HL-60 (cell line): Measurements from ENCODE around the gene CORO1A.

ENCODE experiments used
- GABPA ChIP-seq: IDR thresholded peaks from 2 replicates; pipeline ENCODE4 v1.6.1; 2012; ENCODE audit warnings: low read depth
- POLR2AphosphoS5 ChIP-seq: IDR thresholded peaks from 2 replicates; pipeline ENCODE4 v1.6.1; 2012; ENCODE audit warnings: low read depth
- REST ChIP-seq: IDR thresholded peaks from 2 replicates; pipeline ENCODE4 v1.6.1; 2012; ENCODE audit warnings: low read depth; ENCODE audit not compliant: insufficient replicate concordance
- SPI1 ChIP-seq: IDR thresholded peaks from 2 replicates; pipeline ENCODE4 v1.6.1; 2012; ENCODE audit warnings: low read depth, mild to moderate bottlenecking, borderline replicate concordance
- TF ChIP-seq, protein P1 (sequence below): IDR thresholded peaks from one replicate; pipeline ENCODE4 v1.5.1; 2011; ENCODE audit warnings: low read length, control low read depth, inconsistent platforms; ENCODE audit not compliant: insufficient read depth

GRCh38 chr16:30187556-30187865 is 4.1 kb downstream of the CORO1A start:
- TF ChIP-seq, protein P1, sequence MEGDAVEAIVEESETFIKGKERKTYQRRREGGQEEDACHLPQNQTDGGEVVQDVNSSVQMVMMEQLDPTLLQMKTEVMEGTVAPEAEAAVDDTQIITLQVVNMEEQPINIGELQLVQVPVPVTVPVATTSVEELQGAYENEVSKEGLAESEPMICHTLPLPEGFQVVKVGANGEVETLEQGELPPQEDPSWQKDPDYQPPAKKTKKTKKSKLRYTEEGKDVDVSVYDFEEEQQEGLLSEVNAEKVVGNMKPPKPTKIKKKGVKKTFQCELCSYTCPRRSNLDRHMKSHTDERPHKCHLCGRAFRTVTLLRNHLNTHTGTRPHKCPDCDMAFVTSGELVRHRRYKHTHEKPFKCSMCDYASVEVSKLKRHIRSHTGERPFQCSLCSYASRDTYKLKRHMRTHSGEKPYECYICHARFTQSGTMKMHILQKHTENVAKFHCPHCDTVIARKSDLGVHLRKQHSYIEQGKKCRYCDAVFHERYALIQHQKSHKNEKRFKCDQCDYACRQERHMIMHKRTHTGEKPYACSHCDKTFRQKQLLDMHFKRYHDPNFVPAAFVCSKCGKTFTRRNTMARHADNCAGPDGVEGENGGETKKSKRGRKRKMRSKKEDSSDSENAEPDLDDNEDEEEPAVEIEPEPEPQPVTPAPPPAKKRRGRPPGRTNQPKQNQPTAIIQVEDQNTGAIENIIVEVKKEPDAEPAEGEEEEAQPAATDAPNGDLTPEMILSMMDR: no peak
- TF ChIP-seq GABPA (no peak), POLR2AphosphoS5 (no peak), SPI1 (no peak), REST (no peak)
